ENCODE data around the gene MAGI2. TPM values are rescaled to one million over a fixed set of nuclear protein-coding genes. Genes with fewer than 3 reads are reported as not detected.
"Not testable (repeated sequence)": the region's sequence is repeated elsewhere in the genome, so short reads cannot be mapped to it uniquely, and the experiment has no call there.

Gene MAGI2
- total RNA-seq, 2 donors from 2014 or later: 0.08 to 0.19 TPM

DNA sequence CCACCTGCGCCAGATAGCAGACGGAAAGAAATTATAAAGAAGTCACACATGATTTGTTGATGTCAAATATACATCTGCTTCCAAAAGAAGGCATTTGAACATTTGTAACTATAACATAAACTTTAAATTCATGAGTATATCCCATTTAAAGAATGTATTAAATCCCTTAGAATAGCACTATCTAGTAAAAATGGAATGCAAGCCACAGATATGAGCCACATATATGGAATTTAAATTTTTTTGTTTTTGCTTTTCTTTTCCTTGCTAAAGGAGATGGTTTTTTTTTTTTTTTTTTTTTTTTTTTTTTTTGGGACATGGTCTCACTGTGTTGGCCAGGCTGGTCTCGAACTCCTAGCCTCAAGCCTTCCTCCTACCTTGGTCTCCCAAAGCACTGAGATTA lies 924.1 kb downstream of the MAGI2 start:
- Mint-ChIP-seq H3K27ac (no peak overlapping the region), H3K4me1 (ENCODE audit: low read depth in 2 of 2) (no peaks in the 10 kb centered on the region), H3K9me3 (peaks cover 3% of the 10 kb centered on the region), H3K36me3 (no peaks in the 10 kb centered on the region), H3K4me3 (no peak overlapping the region), H3K27me3 (no peaks in the 10 kb centered on the region)
- ATAC-seq (no peak), DNase-seq (ENCODE audit: low spot score) (no peak)

DNA sequence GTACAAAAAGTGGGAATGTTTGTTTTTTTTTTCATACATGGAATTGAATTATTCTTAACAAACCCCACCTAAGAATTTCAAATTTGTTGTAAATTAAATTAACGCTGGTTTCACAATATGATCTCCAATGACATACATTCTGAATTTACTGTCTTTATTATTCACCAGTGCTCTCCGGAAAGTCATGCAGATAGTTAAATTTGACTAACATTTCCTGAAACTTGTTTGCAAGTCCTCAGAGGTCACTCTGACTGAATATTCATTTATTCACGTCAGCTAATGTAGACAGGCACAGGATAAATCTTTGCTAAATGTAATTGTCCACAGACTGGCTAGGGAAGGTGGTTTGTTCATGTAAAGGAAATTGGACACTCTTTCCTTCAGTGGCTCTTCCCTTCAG lies 924.5 kb downstream of the MAGI2 start:
- Mint-ChIP-seq H3K9me3 (peaks cover 3% of the 10 kb centered on the region), H3K36me3 (no peaks in the 10 kb centered on the region), H3K27me3 (no peaks in the 10 kb centered on the region), H3K4me1 (ENCODE audit: low read depth in 2 of 2) (no peaks in the 10 kb centered on the region), H3K27ac (no peak overlapping the region), H3K4me3 (no peak overlapping the region)
- ATAC-seq: no peak
- no peak for DNase-seq (ENCODE audit: low spot score)

DNA sequence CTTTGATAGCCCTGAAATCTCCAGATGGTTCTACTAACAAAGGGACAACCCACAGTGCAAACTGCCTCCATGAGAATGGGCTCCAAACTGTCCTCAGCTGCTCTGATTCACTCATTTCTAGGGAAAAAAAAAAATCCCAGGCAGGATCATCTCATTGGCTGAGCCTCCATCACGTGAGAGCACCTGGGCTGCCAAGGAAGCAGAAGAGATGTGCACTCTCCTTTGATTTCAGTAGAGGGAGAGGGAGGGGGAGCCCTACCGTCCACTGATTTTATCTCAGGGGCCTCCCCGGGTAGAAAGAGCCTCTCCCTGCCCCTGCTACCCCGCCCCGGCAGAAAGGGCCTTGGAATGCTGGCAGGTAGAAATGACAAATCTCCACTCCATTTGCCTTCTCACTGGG lies 929.5 kb downstream of the MAGI2 start:
- no peak for ATAC-seq
- no peak overlapping the region for H3K4me3 Mint-ChIP-seq

DNA sequence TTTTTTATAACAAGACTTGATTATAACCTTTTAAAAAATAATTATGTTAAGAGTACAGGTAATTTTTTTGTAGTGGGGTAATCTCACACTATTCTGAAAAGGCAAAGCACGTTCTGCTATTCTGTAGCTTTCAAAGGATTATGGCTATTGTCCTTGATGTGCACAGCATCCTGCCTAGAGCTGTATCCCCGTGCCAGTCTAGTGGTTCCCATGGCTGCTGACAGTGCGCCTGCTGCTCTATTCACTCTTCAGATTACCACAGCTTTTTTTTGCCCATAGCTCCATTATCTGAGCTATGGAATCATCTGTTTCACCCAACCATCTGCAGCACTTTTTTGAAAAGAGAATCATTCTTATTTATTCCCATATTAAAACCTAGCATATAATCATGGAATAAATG lies 931.5 kb downstream of the MAGI2 start:
- H3K9me3 Mint-ChIP-seq: peaks cover 4% of the 10 kb centered on the region
- no peak overlapping the region for H3K27ac Mint-ChIP-seq
- ATAC-seq: no peak
- H3K36me3 Mint-ChIP-seq: no peaks in the 10 kb centered on the region
- no peak overlapping the region for H3K4me3 Mint-ChIP-seq
- no peaks in the 10 kb centered on the region for H3K4me1 Mint-ChIP-seq (ENCODE audit: low read depth in 2 of 2)
- no peaks in the 10 kb centered on the region for H3K27me3 Mint-ChIP-seq
- no peak for DNase-seq (ENCODE audit: low spot score)

More for the DNA sequence above, 929.5 kb downstream of the MAGI2 start:
- Mint-ChIP-seq H3K4me1 (ENCODE audit: low read depth in 2 of 2) (no peaks in the 10 kb centered on the region), H3K9me3 (peaks cover 4% of the 10 kb centered on the region), H3K36me3 (no peaks in the 10 kb centered on the region), H3K27me3 (no peaks in the 10 kb centered on the region), H3K27ac (no peak overlapping the region)
- no peak for DNase-seq (ENCODE audit: low spot score)

DNA sequence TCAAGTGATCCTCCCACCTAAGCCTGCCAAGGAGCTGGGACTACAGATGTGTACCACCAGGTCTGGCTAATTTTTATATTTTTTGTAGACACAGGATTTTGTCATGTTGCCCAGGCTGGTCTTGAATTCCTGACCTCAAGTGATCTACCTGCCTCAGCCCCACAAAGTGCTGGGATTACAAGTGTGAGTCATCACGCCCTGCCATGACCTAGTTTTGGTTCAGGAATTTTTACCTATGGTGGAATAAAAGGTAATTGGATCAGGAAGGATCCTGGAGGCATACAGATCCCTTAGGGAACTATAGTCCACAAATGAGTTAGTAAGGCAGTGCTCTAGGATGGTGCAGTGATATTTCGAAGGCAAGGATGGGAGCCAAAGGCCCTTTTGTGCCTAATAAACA lies 937.0 kb downstream of the MAGI2 start:
- Mint-ChIP-seq H3K36me3 (no peaks in the 10 kb centered on the region), H3K4me3 (no peak overlapping the region), H3K4me1 (ENCODE audit: low read depth in 2 of 2) (no peaks in the 10 kb centered on the region), H3K27me3 (no peaks in the 10 kb centered on the region), H3K9me3 (no peaks in the 10 kb centered on the region), H3K27ac (no peak overlapping the region)
- no peak for DNase-seq (ENCODE audit: low spot score)
- no peak for ATAC-seq

DNA sequence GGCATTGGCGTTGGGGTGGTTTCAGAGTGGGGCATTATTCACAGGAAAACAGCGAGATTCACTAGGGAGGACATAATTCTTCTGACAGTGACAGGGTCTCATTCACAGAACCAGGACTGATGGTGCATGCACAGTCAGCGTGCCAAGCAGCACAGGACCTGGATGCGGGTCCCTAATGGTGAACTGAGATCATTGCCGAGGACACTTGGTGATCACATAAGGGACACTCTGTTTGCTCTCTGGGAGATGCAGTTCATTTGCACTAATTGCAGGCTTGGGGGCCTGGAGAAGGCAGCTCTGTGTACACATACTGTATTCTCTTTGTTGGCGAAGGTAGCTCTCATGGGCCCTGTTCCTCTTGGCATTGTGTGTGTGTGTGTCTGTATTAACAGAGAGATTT lies 938.8 kb downstream of the MAGI2 start:
- no peak for ATAC-seq
- H3K27me3 Mint-ChIP-seq: no peaks in the 10 kb centered on the region
- no peaks in the 10 kb centered on the region for H3K4me1 Mint-ChIP-seq (ENCODE audit: low read depth in 2 of 2)
- no peak overlapping the region for H3K4me3 Mint-ChIP-seq
- no peaks in the 10 kb centered on the region for H3K36me3 Mint-ChIP-seq
- H3K9me3 Mint-ChIP-seq: no peaks in the 10 kb centered on the region
- H3K27ac Mint-ChIP-seq: no peak overlapping the region
- DNase-seq (ENCODE audit: low spot score): no peak

DNA sequence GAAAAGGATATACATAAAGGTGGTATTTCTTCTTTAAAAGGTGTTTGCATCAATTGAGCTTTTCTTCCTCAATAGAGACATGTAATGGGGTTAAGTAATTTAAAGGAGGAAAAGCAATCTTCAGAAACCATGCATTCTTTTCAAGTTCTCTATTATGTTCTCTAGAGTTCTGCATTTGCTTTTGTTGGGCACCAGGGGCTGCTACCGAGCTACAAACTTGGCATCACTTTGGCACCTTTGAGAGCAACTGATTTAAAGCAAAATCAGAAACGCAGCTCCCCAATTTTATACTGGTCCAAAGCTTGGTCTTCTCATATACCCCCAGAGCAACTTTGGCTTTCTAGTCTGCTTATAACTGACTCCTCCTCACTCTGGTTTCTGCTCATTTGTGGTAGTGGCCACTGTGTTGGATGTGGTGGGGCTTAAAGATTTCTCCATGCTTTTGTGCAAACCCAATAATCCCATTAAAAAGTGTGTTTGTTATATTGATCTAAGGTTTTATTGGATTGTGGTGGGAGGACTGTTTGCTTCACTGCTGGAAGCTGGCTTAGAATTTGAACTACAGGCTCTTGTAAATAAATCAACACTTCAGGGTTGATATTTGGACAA lies 942.8 kb downstream of the MAGI2 start:
- Mint-ChIP-seq H3K36me3 (no peaks in the 10 kb centered on the region), H3K9me3 (peaks cover 3% of the 10 kb centered on the region), H3K4me3 (no peak overlapping the region), H3K27me3 (no peaks in the 10 kb centered on the region), H3K4me1 (ENCODE audit: low read depth in 2 of 2) (no peaks in the 10 kb centered on the region), H3K27ac (no peak overlapping the region)
- ATAC-seq (no peak), DNase-seq (ENCODE audit: low spot score) (no peak)

DNA sequence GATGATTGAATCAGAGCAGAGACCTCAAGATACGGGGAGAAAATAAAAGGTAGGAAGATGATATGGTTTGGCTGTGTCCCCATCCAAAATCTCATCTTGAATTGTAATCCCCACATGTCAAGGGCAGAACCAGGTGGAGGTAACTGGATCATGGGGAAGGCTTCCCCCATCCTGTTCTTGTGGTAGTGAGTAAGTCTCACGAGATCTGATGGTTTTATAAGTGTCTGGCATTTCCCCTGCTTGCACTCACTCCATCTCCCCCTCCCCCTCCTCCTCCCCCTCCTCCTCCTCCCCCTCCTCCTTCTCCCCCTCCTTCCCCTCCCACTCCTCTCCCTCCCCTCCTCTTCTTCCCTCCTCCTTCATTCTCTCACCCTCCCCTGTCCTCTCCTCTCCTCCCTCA lies 950.2 kb downstream of the MAGI2 start:
- H3K27me3 Mint-ChIP-seq; ATAC-seq; DNase-seq (ENCODE audit: low spot score); H3K27ac Mint-ChIP-seq; H3K36me3 Mint-ChIP-seq; H3K4me1 Mint-ChIP-seq (ENCODE audit: low read depth in 2 of 2); H3K4me3 Mint-ChIP-seq; H3K9me3 Mint-ChIP-seq: not testable (repeated sequence)

DNA sequence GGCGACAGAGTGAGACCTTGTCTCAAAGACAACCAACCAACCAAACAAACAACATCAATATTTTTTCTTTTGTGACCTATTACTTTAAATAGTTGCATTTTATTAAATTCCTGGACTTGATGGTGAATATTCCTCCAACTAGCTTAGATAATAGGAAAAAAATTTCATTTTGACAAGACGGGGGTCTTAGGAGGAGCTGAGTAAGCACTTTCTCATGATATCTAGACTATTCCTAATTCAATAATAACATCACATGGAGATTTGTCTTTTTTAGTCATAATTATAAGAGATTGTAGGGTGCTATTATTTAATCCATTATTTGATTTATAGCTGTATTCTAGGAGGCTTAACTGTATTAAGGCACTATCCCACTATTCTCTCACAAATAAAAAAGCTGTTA lies 952.4 kb downstream of the MAGI2 start:
- Mint-ChIP-seq H3K27ac (no peak overlapping the region), H3K27me3 (no peaks in the 10 kb centered on the region), H3K36me3 (no peaks in the 10 kb centered on the region), H3K4me3 (no peak overlapping the region), H3K4me1 (ENCODE audit: low read depth in 2 of 2) (no peaks in the 10 kb centered on the region), H3K9me3 (peaks cover 7% of the 10 kb centered on the region)
- ATAC-seq (no peak), DNase-seq (ENCODE audit: low spot score) (no peak)

DNA sequence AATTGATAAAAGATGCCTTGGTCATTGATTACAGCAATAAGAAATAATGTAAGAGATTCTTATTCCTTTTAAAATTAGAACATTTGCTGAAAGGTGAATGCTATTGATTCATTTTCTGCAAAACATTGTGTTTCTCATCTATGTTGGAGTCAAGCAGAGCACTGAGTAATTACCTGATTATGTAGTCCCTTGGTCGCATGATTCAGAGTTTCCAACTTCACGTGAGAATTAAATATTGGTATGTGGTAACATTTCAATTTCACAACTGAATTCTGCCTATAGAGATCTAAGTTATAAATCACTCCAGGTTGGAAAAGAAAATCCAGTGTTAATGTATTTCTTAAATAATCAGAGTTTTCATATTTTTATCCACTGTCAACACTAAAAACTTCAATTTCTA lies 953.5 kb downstream of the MAGI2 start:
- no peaks in the 10 kb centered on the region for H3K4me1 Mint-ChIP-seq (ENCODE audit: low read depth in 2 of 2)
- H3K4me3 Mint-ChIP-seq: no peak overlapping the region
- no peak for ATAC-seq
- no peaks in the 10 kb centered on the region for H3K27me3 Mint-ChIP-seq
- peaks cover 7% of the 10 kb centered on the region for H3K9me3 Mint-ChIP-seq
- no peak overlapping the region for H3K27ac Mint-ChIP-seq
- no peaks in the 10 kb centered on the region for H3K36me3 Mint-ChIP-seq
- no peak for DNase-seq (ENCODE audit: low spot score)

DNA sequence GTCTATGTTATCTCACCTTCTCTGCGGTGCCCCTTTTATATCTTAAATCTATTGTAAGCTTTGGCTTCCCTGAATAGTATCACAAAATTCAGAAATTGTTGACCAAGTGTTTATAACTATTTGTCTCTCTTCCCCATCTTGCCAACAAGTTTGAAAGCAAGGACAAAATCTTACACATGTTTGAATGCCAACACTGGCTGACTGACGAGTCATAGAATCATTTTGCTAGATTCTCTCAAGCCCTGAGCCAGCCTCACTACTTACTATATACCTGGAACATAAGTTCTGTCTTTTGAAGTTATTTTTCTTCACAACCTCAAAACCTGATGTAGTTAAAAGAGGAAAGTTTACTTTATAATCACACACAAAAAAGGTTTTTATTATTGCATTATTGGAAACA lies 954.2 kb downstream of the MAGI2 start:
- no peaks in the 10 kb centered on the region for H3K36me3 Mint-ChIP-seq
- H3K27me3 Mint-ChIP-seq: no peaks in the 10 kb centered on the region
- ATAC-seq: no peak
- H3K9me3 Mint-ChIP-seq: peaks cover 7% of the 10 kb centered on the region
- no peak overlapping the region for H3K27ac Mint-ChIP-seq
- no peak for DNase-seq (ENCODE audit: low spot score)
- no peak overlapping the region for H3K4me3 Mint-ChIP-seq
- H3K4me1 Mint-ChIP-seq (ENCODE audit: low read depth in 2 of 2): no peaks in the 10 kb centered on the region

DNA sequence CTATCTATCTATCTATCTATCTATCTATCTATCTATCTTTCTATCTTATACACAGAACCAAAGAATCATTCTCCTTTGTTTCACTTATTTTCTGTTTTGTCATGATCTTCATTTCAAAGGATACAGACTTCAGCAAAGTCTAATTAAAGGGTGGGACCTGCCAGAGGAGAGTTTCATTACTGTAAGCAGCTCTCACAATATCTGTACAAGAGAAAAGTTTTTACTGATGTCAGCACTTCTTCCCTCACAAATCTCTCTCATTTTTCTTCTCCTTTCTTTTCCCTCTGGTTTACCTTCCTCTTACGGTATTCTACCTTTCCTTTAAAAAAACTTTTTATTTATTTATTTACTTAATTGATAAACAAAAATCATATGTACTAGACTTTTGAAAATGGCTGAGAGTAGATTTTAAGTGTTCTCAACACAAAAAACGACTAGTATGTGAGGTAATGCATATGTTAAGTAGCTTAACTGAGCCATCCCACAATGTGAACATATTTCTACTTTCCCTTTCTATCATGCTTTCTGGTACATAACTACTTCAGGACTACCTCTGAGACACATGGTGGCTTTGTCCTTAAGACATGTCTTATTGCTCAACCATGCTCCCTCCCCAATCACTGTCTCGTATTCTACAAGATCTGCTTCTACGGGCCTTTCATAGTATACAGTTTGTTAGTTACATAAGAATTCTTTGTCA lies 955.6 kb downstream of the MAGI2 start:
- Mint-ChIP-seq H3K27ac (no peak overlapping the region), H3K4me3 (no peak overlapping the region), H3K36me3 (no peaks in the 10 kb centered on the region), H3K27me3 (no peaks in the 10 kb centered on the region), H3K9me3 (peaks cover 7% of the 10 kb centered on the region), H3K4me1 (ENCODE audit: low read depth in 2 of 2) (no peaks in the 10 kb centered on the region)
- DNase-seq (ENCODE audit: low spot score): no peak
- no peak for ATAC-seq

DNA sequence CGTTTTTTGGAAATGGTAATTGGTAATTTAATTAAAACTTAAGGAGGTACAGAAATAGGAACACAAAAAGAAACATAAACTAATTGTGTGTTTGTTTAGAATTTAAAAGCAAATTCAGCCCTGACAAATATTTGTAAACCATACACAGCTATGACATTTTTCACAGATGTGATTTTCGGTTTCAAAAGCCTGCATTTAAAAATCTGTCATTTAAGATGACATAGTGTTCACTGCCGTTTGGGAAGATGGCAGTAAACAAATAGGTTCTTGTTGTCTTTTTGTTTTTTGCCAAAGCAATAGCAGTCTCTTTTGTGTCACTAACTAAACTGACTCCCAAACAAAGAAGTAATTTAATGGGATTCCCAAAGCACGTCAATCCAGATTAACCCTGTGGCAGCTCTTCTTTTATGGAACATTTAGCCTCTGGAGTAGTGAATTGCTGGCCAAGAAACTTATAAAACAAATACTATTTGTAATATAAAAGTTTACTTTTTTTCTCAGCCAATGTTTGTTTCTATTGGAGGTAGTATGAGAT lies 957.3 kb downstream of the MAGI2 start:
- no peaks in the 10 kb centered on the region for H3K27me3 Mint-ChIP-seq
- H3K4me3 Mint-ChIP-seq: no peak overlapping the region
- no peak overlapping the region for H3K27ac Mint-ChIP-seq
- peaks cover 3% of the 10 kb centered on the region for H3K9me3 Mint-ChIP-seq
- H3K36me3 Mint-ChIP-seq: no peaks in the 10 kb centered on the region
- DNase-seq (ENCODE audit: low spot score) (no peak), ATAC-seq (no peak)
- H3K4me1 Mint-ChIP-seq (ENCODE audit: low read depth in 2 of 2): no peaks in the 10 kb centered on the region

DNA sequence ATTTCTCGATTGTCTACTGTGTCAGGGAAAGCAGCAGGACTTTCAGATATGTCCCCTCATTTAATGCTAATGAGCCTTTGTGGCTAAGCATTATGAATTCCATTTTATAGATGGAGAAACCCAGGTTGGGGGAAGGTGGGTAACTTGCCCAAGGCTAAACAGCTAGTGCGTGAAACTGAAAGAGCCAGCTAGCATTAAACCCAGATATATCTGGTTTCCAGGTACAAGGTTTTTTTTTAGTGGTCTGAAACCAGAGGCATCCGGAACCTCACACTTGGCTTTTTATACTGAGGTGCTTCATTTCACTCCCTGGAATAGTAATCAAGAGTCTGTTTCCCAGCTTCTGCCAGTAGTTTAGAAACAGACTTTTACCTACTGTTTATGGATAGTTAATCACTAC lies 960.1 kb downstream of the MAGI2 start:
- H3K9me3 Mint-ChIP-seq: peaks cover 3% of the 10 kb centered on the region
- H3K27me3 Mint-ChIP-seq: no peaks in the 10 kb centered on the region
- H3K4me3 Mint-ChIP-seq: no peak overlapping the region
- no peak for ATAC-seq
- no peaks in the 10 kb centered on the region for H3K4me1 Mint-ChIP-seq (ENCODE audit: low read depth in 2 of 2)
- H3K27ac Mint-ChIP-seq: no peak overlapping the region
- DNase-seq (ENCODE audit: low spot score): no peak
- H3K36me3 Mint-ChIP-seq: no peaks in the 10 kb centered on the region

DNA sequence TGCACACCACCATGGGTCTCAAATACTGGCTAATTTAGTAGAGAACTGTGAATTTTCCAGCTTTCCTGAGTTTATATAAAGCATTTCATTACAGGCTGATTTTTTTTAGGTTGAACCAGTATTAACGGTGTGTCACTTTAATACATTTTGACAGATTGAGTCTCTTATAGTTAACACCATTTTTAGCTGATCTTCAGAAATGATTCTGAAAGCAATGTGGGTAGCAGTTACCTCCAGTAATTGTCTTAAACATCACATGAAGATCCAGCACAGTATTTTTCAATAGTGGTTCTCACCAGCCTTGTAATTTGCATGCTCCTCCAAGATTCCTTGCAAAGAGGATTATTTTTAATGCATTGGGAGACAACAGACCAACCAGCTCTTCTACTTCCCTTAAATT lies 961.3 kb downstream of the MAGI2 start:
- no peaks in the 10 kb centered on the region for H3K27me3 Mint-ChIP-seq
- H3K36me3 Mint-ChIP-seq: no peaks in the 10 kb centered on the region
- DNase-seq (ENCODE audit: low spot score) (no peak), ATAC-seq (no peak)
- H3K9me3 Mint-ChIP-seq: no peaks in the 10 kb centered on the region
- no peak overlapping the region for H3K4me3 Mint-ChIP-seq
- no peak overlapping the region for H3K27ac Mint-ChIP-seq
- no peaks in the 10 kb centered on the region for H3K4me1 Mint-ChIP-seq (ENCODE audit: low read depth in 2 of 2)
